ENCODE data around the gene ZCRB1.

GRCh38 chr12:42362647-42363260 is 36.9 kb upstream of the ZCRB1 start:
- TF ChIP-seq, protein P1, sequence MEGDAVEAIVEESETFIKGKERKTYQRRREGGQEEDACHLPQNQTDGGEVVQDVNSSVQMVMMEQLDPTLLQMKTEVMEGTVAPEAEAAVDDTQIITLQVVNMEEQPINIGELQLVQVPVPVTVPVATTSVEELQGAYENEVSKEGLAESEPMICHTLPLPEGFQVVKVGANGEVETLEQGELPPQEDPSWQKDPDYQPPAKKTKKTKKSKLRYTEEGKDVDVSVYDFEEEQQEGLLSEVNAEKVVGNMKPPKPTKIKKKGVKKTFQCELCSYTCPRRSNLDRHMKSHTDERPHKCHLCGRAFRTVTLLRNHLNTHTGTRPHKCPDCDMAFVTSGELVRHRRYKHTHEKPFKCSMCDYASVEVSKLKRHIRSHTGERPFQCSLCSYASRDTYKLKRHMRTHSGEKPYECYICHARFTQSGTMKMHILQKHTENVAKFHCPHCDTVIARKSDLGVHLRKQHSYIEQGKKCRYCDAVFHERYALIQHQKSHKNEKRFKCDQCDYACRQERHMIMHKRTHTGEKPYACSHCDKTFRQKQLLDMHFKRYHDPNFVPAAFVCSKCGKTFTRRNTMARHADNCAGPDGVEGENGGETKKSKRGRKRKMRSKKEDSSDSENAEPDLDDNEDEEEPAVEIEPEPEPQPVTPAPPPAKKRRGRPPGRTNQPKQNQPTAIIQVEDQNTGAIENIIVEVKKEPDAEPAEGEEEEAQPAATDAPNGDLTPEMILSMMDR (IDR thresholded peaks at IDR 0.05; ENCODE audit: low read length) = no peak
- TF ChIP-seq EZH2 (IDR thresholded peaks at IDR 0.05; ENCODE audit: borderline replicate concordance, low read length) = no peak
